ENCODE measurements around the gene CBR3. TPM values are rescaled to one million over a fixed set of nuclear protein-coding genes. Genes with fewer than 3 reads are reported as not detected.
"Not testable (repeated sequence)": the region's sequence is repeated elsewhere in the genome, so short reads cannot be mapped to it uniquely, and the experiment has no call there.

The CBR3 gene
- total RNA-seq, 4 donors from 2014 or later, result 3.4 to 5.1 TPM; not detected in 2

- in situ Hi-C loops (cut with MboI; ENCODE audit: low pct_ligation_motif_present in 1 of 4, low pct_unique_long_range_greater_than_20kb in 1 of 4, low sequenced_read_pairs in 3 of 4), result no loop called here
- Histone ChIP-seq H3K27ac (no peak overlapping the region), H3K4me3 (no peak overlapping the region), H3K9me3 (peaks cover 0 to 4% of the 10 kb centered on the region in 2 donors), H3K4me1 (peaks cover 0 to 7% (median 0%) of the 10 kb centered on the region in 4 donors), H3K27me3 (no peaks in the 10 kb centered on the region), H3K36me3 (no peaks in the 10 kb centered on the region)
- no peak for DNase-seq
- intact Hi-C loops (cut with DNase I; ENCODE audit: low total_unique reads), result no loop called here
- no peak for TF ChIP-seq CTCF (IDR thresholded peaks at IDR 0.05)
- no peak for TF ChIP-seq EP300 (IDR thresholded peaks at IDR 0.05; ENCODE audit: low read depth)
- 77 to 89% methylated on average over 1 of the region's 1 CpG for WGBS, 2 donors (ENCODE audit: low coverage in 1 of 2)
Observed at GRCh38 chr21:36096398-36097290, 38.2 kb upstream of the CBR3 start.

GRCh38 chr21:36097427-36098181 is 37.3 kb upstream of the CBR3 start:
- 76 to 81% methylated on average over 8 of the region's 8 CpGs for WGBS, 2 donors (ENCODE audit: low coverage in 1 of 2)
- no peak for DNase-seq
- Histone ChIP-seq H3K4me3 (no peak overlapping the region), H3K9me3 (peaks cover 0 to 4% of the 10 kb centered on the region in 2 donors), H3K4me1 (peaks cover 0 to 7% (median 0%) of the 10 kb centered on the region in 4 donors), H3K36me3 (no peaks in the 10 kb centered on the region), H3K27me3 (no peaks in the 10 kb centered on the region), H3K27ac (no peak overlapping the region)
- TF ChIP-seq POLR2A (IDR thresholded peaks at IDR 0.05), result no peak
- no peak for TF ChIP-seq CTCF (IDR thresholded peaks at IDR 0.05)
- no peak for TF ChIP-seq EP300 (IDR thresholded peaks at IDR 0.05; ENCODE audit: low read depth)
- no peak for TF ChIP-seq POLR2AphosphoS5 (IDR thresholded peaks at IDR 0.05)
- in situ Hi-C loops (cut with MboI; ENCODE audit: low pct_ligation_motif_present in 1 of 4, low pct_unique_long_range_greater_than_20kb in 1 of 4, low sequenced_read_pairs in 3 of 4) (no loop called here), intact Hi-C loops (cut with DNase I; ENCODE audit: low total_unique reads) (no loop called here)

- WGBS, 2 donors (ENCODE audit: low coverage in 1 of 2), result 33 to 75% methylated on average over 1 to 2 of the region's 2 CpGs
- H3K4me1 ChIP-seq, result peaks cover 0 to 7% (median 0%) of the 10 kb centered on the region in 4 donors
- DNase-seq, result no peak
- peaks cover 0 to 4% of the 10 kb centered on the region in 2 donors for H3K9me3 ChIP-seq
- TF ChIP-seq POLR2A (IDR thresholded peaks at IDR 0.05) (no peak), CTCF (IDR thresholded peaks at IDR 0.05) (no peak), EP300 (IDR thresholded peaks at IDR 0.05; ENCODE audit: low read depth) (no peak), POLR2AphosphoS5 (IDR thresholded peaks at IDR 0.05) (no peak)
- H3K36me3 ChIP-seq, result no peaks in the 10 kb centered on the region
- no peak overlapping the region for H3K27ac ChIP-seq
- in situ Hi-C loops (cut with MboI; ENCODE audit: low pct_ligation_motif_present in 1 of 4, low pct_unique_long_range_greater_than_20kb in 1 of 4, low sequenced_read_pairs in 3 of 4) (no loop called here), intact Hi-C loops (cut with DNase I; ENCODE audit: low total_unique reads) (no loop called here)
- no peak overlapping the region for H3K4me3 ChIP-seq
- H3K27me3 ChIP-seq, result no peaks in the 10 kb centered on the region
Observed at GRCh38 chr21:36098182-36098532, 36.7 kb upstream of the CBR3 start.

GRCh38 chr21:36099000-36099399 is 35.9 kb upstream of the CBR3 start:
- DNase-seq, result no peak
- Histone ChIP-seq H3K9me3 (peaks cover 0 to under 1% of the 10 kb centered on the region in 2 donors), H3K4me3 (no peak overlapping the region), H3K36me3 (no peaks in the 10 kb centered on the region), H3K27me3 (no peaks in the 10 kb centered on the region), H3K4me1 (peaks cover 0 to 7% (median 0%) of the 10 kb centered on the region in 4 donors), H3K27ac (no peak overlapping the region)
- in situ Hi-C loops (cut with MboI; ENCODE audit: low pct_ligation_motif_present in 1 of 4, low pct_unique_long_range_greater_than_20kb in 1 of 4, low sequenced_read_pairs in 3 of 4) (no loop called here), intact Hi-C loops (cut with DNase I; ENCODE audit: low total_unique reads) (no loop called here)
- 97% methylated on average over 3 of the region's 3 CpGs; no CpG with 5 or more reads in 1 of the 2 donors for WGBS, 2 donors (ENCODE audit: low coverage in 1 of 2)
- TF ChIP-seq CTCF (IDR thresholded peaks at IDR 0.05) (no peak), POLR2A (IDR thresholded peaks at IDR 0.05) (no peak)

GRCh38 chr21:36099695-36100211 is 35.1 kb upstream of the CBR3 start:
- H3K36me3 ChIP-seq; H3K27ac ChIP-seq; in situ Hi-C loops (cut with MboI; ENCODE audit: low pct_ligation_motif_present in 1 of 4, low pct_unique_long_range_greater_than_20kb in 1 of 4, low sequenced_read_pairs in 3 of 4); H3K9me3 ChIP-seq; DNase-seq; intact Hi-C loops (cut with DNase I; ENCODE audit: low total_unique reads); H3K27me3 ChIP-seq; H3K4me3 ChIP-seq: not testable (repeated sequence)
- WGBS, 2 donors (ENCODE audit: low coverage in 1 of 2), result 73 to 77% methylated on average over 3 to 13 of the region's 13 CpGs
- H3K4me1 ChIP-seq, result peaks cover 0 to 11% (median 2%) of the 10 kb centered on the region in 4 donors

Measured in transverse colon (tissue), 4 donors.